Stimulated activated CD8-positive, alpha-beta memory T cell treated with anti-CD3 and anti-CD28 coated beads, Interleukin-4, amount 100 ng/mL, for 24 hours (primary cell): ENCODE measurements around the gene TMEM176B.

Source experiments
- DNase-seq: peaks from one replicate; pipeline ENCODE4 v3.0.0-alpha.2; 2020; ENCODE audit warnings: low read depth

Gene TMEM176B

GRCh38 chr7:150751702-150752101, 48.5 kb downstream of the TMEM176B start:
- DNase-seq, result no peak

GRCh38 chr7:150748376-150748775, 51.8 kb downstream of the TMEM176B start:
- no peak for DNase-seq

GRCh38 chr7:150746921-150747320, 53.2 kb downstream of the TMEM176B start:
- DNase-seq, result no peak

DNA sequence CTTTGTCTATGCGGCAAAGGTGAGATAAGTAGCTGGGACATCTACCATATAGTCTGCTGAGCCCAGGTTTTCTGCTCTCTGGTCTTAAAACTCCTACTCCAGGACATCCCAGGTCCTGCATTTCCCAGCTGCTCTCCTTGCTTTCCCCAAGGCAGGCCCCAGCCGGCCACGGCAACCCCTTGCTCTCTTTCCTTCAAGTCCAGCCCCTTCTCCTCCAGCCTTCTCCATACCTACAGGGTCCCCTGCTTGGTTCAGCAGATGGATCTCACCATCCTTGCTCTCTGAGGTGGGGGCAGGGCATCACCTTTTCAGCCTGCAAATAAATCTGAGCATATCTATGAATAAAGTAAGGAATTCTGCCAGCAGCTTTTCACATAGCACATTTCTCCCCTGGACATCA, 54.3 kb downstream of the TMEM176B start:
- DNase-seq, result no peak

DNA sequence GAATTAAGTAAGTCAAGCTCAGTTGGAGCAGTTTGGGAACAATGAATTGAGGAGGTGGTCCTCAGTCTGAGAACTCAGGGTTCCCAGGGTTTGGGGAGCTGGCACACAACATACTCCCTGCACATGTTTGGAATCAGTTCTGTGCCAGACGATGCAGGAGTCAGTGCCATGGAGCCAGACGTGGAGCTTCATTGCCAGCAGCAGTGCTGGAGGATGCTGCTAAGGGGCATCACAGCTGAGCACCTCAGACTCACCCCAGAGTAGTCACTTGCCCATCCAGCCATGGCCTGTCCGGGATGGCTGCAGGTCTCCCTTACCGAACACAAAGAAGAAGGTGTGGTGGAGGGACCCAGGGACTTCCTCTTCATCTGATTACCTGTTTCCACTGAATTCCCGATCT, 55.1 kb downstream of the TMEM176B start:
- DNase-seq, result no peak

GRCh38 chr7:150744041-150744656, 56.0 kb downstream of the TMEM176B start:
- no peak for DNase-seq

- no peak for DNase-seq
Observed at GRCh38 chr7:150742286-150742968, 57.7 kb downstream of the TMEM176B start.
